ENCODE data around the gene TDRD3. TPM values are rescaled to one million over a fixed set of nuclear protein-coding genes. Genes with fewer than 3 reads are reported as not detected.

The TDRD3 gene
- total and polyA plus RNA-seq, 2 donors (not counting 1 experiment from before 2014, with no cell fraction given): 10.5 to 18.8 TPM

- no peak overlapping the region for H3K4me2 ChIP-seq (ENCODE audit: extremely low read depth, insufficient read depth, low read length)
- no peaks in the 10 kb centered on the region for H4K20me1 ChIP-seq (ENCODE audit: control insufficient read depth, extremely low read depth, insufficient read depth, low read length)
- H3K36me3 ChIP-seq (ENCODE audit: control insufficient read depth, insufficient read depth, low read length): no peaks in the 10 kb centered on the region
- no peak for DNase-seq (ENCODE audit: low read depth in 2 of 2)
- no peak overlapping the region for H3K9ac ChIP-seq (ENCODE audit: insufficient read depth, low read length)
- no peak overlapping the region for H3K27ac ChIP-seq (ENCODE audit: insufficient read depth, low read length)
- no peaks in the 10 kb centered on the region for H3K27me3 ChIP-seq (ENCODE audit: control insufficient read depth, insufficient read depth, low read length)
- no peaks in the 10 kb centered on the region for H3K9me3 ChIP-seq (ENCODE audit: control insufficient read depth, insufficient read depth, low read depth, low read length)
- H3K4me3 ChIP-seq (replicated peaks in 1 of 4; ENCODE audit: control extremely low read depth in 1 of 4, insufficient read depth in 1 of 4, low read depth in 3 of 4, low read length in 4 of 4): no peak overlapping the region
- TF ChIP-seq EZH2 (IDR thresholded peaks at IDR 0.05; ENCODE audit: low read length, missing control alignments) (no peak), CTCF (conservative IDR thresholded peaks at IDR 0.05 in 1 of 2, IDR thresholded peaks at IDR 0.05 in 1 of 2; ENCODE audit: low read depth in 1 of 2, low read length in 2 of 2) (no peak)
- H2AFZ ChIP-seq (ENCODE audit: low read length): no peak overlapping the region
- H3K4me1 ChIP-seq (ENCODE audit: control insufficient read depth, extremely low read depth, insufficient read depth, low read length): no peaks in the 10 kb centered on the region
- H3K79me2 ChIP-seq (ENCODE audit: control insufficient read depth, insufficient read depth, low read length): no peaks in the 10 kb centered on the region
These were observed 94.5 kb downstream of the TDRD3 start for GRCh38 chr13:60491531-60491930.

GRCh38 chr13:60492187-60492586, 95.2 kb downstream of the TDRD3 start:
- no peaks in the 10 kb centered on the region for H3K4me1 ChIP-seq (ENCODE audit: control insufficient read depth, extremely low read depth, insufficient read depth, low read length)
- no peak overlapping the region for H3K9ac ChIP-seq (ENCODE audit: insufficient read depth, low read length)
- H3K4me3 ChIP-seq (replicated peaks in 1 of 4; ENCODE audit: control extremely low read depth in 1 of 4, insufficient read depth in 1 of 4, low read depth in 3 of 4, low read length in 4 of 4): no peak overlapping the region
- no peak for DNase-seq (ENCODE audit: low read depth in 2 of 2)
- TF ChIP-seq CTCF (conservative IDR thresholded peaks at IDR 0.05 in 1 of 2, IDR thresholded peaks at IDR 0.05 in 1 of 2; ENCODE audit: low read depth in 1 of 2, low read length in 2 of 2) (no peak), EZH2 (IDR thresholded peaks at IDR 0.05; ENCODE audit: low read length, missing control alignments) (no peak)
- no peak overlapping the region for H2AFZ ChIP-seq (ENCODE audit: low read length)
- no peaks in the 10 kb centered on the region for H3K36me3 ChIP-seq (ENCODE audit: control insufficient read depth, insufficient read depth, low read length)
- H3K4me2 ChIP-seq (ENCODE audit: extremely low read depth, insufficient read depth, low read length): no peak overlapping the region
- H3K27me3 ChIP-seq (ENCODE audit: control insufficient read depth, insufficient read depth, low read length): no peaks in the 10 kb centered on the region
- H3K27ac ChIP-seq (ENCODE audit: insufficient read depth, low read length): no peak overlapping the region
- no peaks in the 10 kb centered on the region for H3K9me3 ChIP-seq (ENCODE audit: control insufficient read depth, insufficient read depth, low read depth, low read length)
- no peaks in the 10 kb centered on the region for H3K79me2 ChIP-seq (ENCODE audit: control insufficient read depth, insufficient read depth, low read length)
- no peaks in the 10 kb centered on the region for H4K20me1 ChIP-seq (ENCODE audit: control insufficient read depth, extremely low read depth, insufficient read depth, low read length)

GRCh38 chr13:60494296-60494695, 97.3 kb downstream of the TDRD3 start:
- Histone ChIP-seq H3K9ac (ENCODE audit: insufficient read depth, low read length) (no peak overlapping the region), H3K9me3 (ENCODE audit: control insufficient read depth, insufficient read depth, low read depth, low read length) (no peaks in the 10 kb centered on the region), H2AFZ (ENCODE audit: low read length) (no peak overlapping the region), H3K27ac (ENCODE audit: insufficient read depth, low read length) (no peak overlapping the region), H3K4me1 (ENCODE audit: control insufficient read depth, extremely low read depth, insufficient read depth, low read length) (no peaks in the 10 kb centered on the region), H4K20me1 (ENCODE audit: control insufficient read depth, extremely low read depth, insufficient read depth, low read length) (no peaks in the 10 kb centered on the region), H3K4me3 (replicated peaks in 1 of 4; ENCODE audit: control extremely low read depth in 1 of 4, insufficient read depth in 1 of 4, low read depth in 3 of 4, low read length in 4 of 4) (no peak overlapping the region), H3K36me3 (ENCODE audit: control insufficient read depth, insufficient read depth, low read length) (no peaks in the 10 kb centered on the region), H3K27me3 (ENCODE audit: control insufficient read depth, insufficient read depth, low read length) (no peaks in the 10 kb centered on the region), H3K4me2 (ENCODE audit: extremely low read depth, insufficient read depth, low read length) (no peak overlapping the region), H3K79me2 (ENCODE audit: control insufficient read depth, insufficient read depth, low read length) (no peaks in the 10 kb centered on the region)
- TF ChIP-seq CTCF (conservative IDR thresholded peaks at IDR 0.05 in 1 of 2, IDR thresholded peaks at IDR 0.05 in 1 of 2; ENCODE audit: low read depth in 1 of 2, low read length in 2 of 2) (no peak), EZH2 (IDR thresholded peaks at IDR 0.05; ENCODE audit: low read length, missing control alignments) (no peak)
- no peak for DNase-seq (ENCODE audit: low read depth in 2 of 2)

Data from fibroblast of lung (primary cell).